HL-60 (cell line): ENCODE data around the gene MBD5.

Experiments used
- DNase-seq, 2 experiments: peaks; one replicate each; pipeline ENCODE4 v3.0.0-alpha.2; 2010 to 2020; ENCODE audit warnings: low read depth in 1 of 2, low spot score in 1 of 2
- H3K27ac ChIP-seq: fragments of 250-450 bp; sonication (Bioruptor Pico); replicated peaks from 2 replicates; pipeline ENCODE4 v1.5.1; 2020; ENCODE audit warnings: mild to moderate bottlenecking, moderate library complexity
- H3K27me3 ChIP-seq: fragments of 250-450 bp; sonication (Bioruptor Pico); 2 replicates; pipeline ENCODE4 v1.5.1; 2021; ENCODE audit warnings: mild to moderate bottlenecking, moderate library complexity; ENCODE audit not compliant: insufficient read depth, poor library complexity, severe bottlenecking
- H3K4me3 ChIP-seq: replicated peaks from 2 replicates; pipeline ENCODE4 v1.5.1; 2011; ENCODE audit warnings: mild to moderate bottlenecking, control low read depth, low read length; ENCODE audit not compliant: insufficient read depth
- CTCF ChIP-seq: IDR thresholded peaks from one replicate; pipeline ENCODE4 v1.5.1; 2011; ENCODE audit warnings: low read length, control low read depth, inconsistent platforms; ENCODE audit not compliant: insufficient read depth
- GABPA ChIP-seq: IDR thresholded peaks from 2 replicates; pipeline ENCODE4 v1.6.1; 2012; ENCODE audit warnings: low read depth
- POLR2AphosphoS5 ChIP-seq: IDR thresholded peaks from 2 replicates; pipeline ENCODE4 v1.6.1; 2012; ENCODE audit warnings: low read depth
- SPI1 ChIP-seq: IDR thresholded peaks from 2 replicates; pipeline ENCODE4 v1.6.1; 2012; ENCODE audit warnings: low read depth, mild to moderate bottlenecking, borderline replicate concordance
- TF ChIP-seq, protein P1 (sequence below): IDR thresholded peaks from 2 replicates; pipeline ENCODE4 v1.6.1; 2012; ENCODE audit warnings: low read depth; ENCODE audit not compliant: insufficient replicate concordance

MBD5 gene

DNA sequence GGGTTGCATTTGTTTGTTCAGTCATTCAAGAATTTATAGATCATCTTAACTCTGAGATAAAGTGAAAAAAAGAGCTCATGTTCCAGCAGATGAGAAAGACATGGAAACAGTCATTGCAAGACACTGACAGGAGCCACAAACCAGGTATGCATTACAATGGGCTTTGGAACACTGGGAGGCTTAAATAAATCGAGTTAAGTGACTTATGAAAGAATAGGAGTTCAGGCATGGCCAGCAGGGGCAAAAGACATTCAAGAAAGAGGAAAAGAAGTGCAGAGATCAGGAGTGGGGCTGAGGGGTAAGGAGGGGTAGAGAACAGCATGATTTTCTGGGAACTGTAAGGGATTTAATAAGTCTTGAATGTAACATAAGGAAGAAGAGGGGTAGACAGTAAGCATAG, 502.4 kb downstream of the MBD5 start:
- no peak overlapping the region for H3K27ac ChIP-seq
- no peak overlapping the region for H3K4me3 ChIP-seq
- no peaks in the 10 kb centered on the region for H3K27me3 ChIP-seq
- DNase-seq = no peak
- no peak for TF ChIP-seq GABPA
- no peak for TF ChIP-seq SPI1
- no peak for TF ChIP-seq POLR2AphosphoS5
- TF ChIP-seq CTCF = no peak
- TF ChIP-seq, protein P1, sequence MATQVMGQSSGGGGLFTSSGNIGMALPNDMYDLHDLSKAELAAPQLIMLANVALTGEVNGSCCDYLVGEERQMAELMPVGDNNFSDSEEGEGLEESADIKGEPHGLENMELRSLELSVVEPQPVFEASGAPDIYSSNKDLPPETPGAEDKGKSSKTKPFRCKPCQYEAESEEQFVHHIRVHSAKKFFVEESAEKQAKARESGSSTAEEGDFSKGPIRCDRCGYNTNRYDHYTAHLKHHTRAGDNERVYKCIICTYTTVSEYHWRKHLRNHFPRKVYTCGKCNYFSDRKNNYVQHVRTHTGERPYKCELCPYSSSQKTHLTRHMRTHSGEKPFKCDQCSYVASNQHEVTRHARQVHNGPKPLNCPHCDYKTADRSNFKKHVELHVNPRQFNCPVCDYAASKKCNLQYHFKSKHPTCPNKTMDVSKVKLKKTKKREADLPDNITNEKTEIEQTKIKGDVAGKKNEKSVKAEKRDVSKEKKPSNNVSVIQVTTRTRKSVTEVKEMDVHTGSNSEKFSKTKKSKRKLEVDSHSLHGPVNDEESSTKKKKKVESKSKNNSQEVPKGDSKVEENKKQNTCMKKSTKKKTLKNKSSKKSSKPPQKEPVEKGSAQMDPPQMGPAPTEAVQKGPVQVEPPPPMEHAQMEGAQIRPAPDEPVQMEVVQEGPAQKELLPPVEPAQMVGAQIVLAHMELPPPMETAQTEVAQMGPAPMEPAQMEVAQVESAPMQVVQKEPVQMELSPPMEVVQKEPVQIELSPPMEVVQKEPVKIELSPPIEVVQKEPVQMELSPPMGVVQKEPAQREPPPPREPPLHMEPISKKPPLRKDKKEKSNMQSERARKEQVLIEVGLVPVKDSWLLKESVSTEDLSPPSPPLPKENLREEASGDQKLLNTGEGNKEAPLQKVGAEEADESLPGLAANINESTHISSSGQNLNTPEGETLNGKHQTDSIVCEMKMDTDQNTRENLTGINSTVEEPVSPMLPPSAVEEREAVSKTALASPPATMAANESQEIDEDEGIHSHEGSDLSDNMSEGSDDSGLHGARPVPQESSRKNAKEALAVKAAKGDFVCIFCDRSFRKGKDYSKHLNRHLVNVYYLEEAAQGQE = no peak

DNA sequence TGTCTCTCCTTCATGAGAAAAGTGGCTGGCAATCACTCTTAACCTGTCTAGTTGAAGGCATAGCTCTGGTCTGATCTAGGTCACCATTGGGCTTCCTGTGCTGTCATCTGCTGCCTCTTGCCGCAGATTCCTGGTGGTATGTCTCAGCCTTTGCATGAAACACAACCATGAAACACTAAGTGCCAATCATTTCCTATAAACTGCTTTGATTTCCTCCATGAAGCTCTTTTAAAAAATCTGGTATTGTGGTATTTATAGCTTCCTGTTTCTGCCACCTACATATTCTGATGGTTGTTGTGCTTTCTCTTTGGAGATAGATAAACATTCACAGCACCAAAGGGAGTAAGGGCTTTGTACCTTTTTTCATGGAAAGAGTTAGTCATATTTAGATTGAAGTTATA, 503.6 kb downstream of the MBD5 start:
- H3K27ac ChIP-seq = no peak overlapping the region
- no peak overlapping the region for H3K4me3 ChIP-seq
- no peak for DNase-seq
- no peak for TF ChIP-seq SPI1
- H3K27me3 ChIP-seq = no peaks in the 10 kb centered on the region

DNA sequence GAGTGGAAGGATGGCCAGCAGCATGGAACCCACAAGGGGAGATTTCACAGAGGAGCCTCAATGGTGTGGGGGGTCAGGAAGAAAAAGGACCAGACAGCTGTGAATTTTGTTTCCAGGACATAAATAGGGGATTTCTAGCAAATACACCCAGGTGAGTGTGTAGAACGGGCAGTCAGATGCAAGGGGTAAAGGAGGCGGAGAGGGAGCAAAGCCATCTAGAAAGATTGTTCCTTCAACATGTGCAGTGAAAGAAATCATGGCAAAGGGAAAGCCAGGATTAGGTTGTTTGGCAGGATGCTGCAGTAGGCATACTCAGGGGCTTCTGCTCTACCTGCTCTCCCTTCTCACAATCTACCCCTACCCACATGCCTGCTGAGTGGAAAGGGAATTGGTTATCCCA, 504.2 kb downstream of the MBD5 start:
- TF ChIP-seq, protein P1 = no peak
- no peak for TF ChIP-seq SPI1
- TF ChIP-seq POLR2AphosphoS5 = no peak
- TF ChIP-seq CTCF = no peak
- no peak for TF ChIP-seq GABPA
- Histone ChIP-seq H3K27ac (no peak overlapping the region), H3K4me3 (no peak overlapping the region), H3K27me3 (no peaks in the 10 kb centered on the region)
- no peak for DNase-seq

GRCh38 chr2:148526509-148527346, 505.8 kb downstream of the MBD5 start:
- H3K27me3 ChIP-seq = no peaks in the 10 kb centered on the region
- no peak for TF ChIP-seq GABPA
- TF ChIP-seq SPI1 = no peak
- TF ChIP-seq POLR2AphosphoS5 = no peak
- no peak for TF ChIP-seq CTCF
- TF ChIP-seq, protein P1 = no peak
- H3K27ac ChIP-seq = no peak overlapping the region
- H3K4me3 ChIP-seq = no peak overlapping the region
- DNase-seq = no peak
